ENCODE data around the gene USP10.
A peak's percentile ranks its signal among the peaks of the same experiment; 100 is the strongest.

Gene USP10

GRCh38 chr16:84817206-84817605 lies 117.4 kb downstream of the USP10 start:
- Histone ChIP-seq H3K14ac (ENCODE audit: low read length in 2 of 2) (no peak overlapping the region), H4K91ac (ENCODE audit: low read length) (no peak overlapping the region), H3K36me3 (ENCODE audit: control insufficient read depth in 1 of 2, insufficient read depth in 2 of 2, low read depth in 1 of 2, low read length in 2 of 2) (no peaks in the 10 kb centered on the region), H2BK15ac (ENCODE audit: low read depth, poor library complexity, severe bottlenecking) (no peak overlapping the region), H2BK5ac (ENCODE audit: low read depth, low read length, poor library complexity, severe bottlenecking) (no peak overlapping the region), H2AK5ac (ENCODE audit: low read length, severe bottlenecking) (no peak overlapping the region), H3K9me3 (ENCODE audit: control insufficient read depth, low read length) (peaks cover 4% of the 10 kb centered on the region), H3K27ac (ENCODE audit: low read length, poor library complexity, severe bottlenecking) (no peak overlapping the region), H2AFZ (ENCODE audit: low read depth, low read length) (no peak overlapping the region), H3K79me1 (replicated peaks; ENCODE audit: low read length, poor library complexity, severe bottlenecking) (no peaks in the 10 kb centered on the region), H2BK120ac (ENCODE audit: low read depth, low read length) (no peak overlapping the region), H3K23ac (ENCODE audit: low read length in 2 of 2) (no peak overlapping the region), H4K8ac (ENCODE audit: low read length) (no peak overlapping the region), H3K4ac (ENCODE audit: low read depth in 1 of 2, low read length in 2 of 2) (no peak overlapping the region), H3K27me3 (ENCODE audit: control insufficient read depth in 1 of 2, insufficient read depth in 1 of 2, low read length in 2 of 2) (peaks cover 9 to 11% of the 10 kb centered on the region in 2 experiments), H3K18ac (ENCODE audit: low read depth in 1 of 2, low read length in 2 of 2) (no peak overlapping the region), H3K9ac (ENCODE audit: low read length) (no peak overlapping the region), H3K4me3 (ENCODE audit: insufficient read depth in 1 of 2, low read depth in 1 of 2, low read length in 2 of 2) (no peak overlapping the region), H3K4me2 (ENCODE audit: low read length, poor library complexity, severe bottlenecking) (no peak overlapping the region), H3K4me1 (ENCODE audit: control insufficient read depth, insufficient read depth, low read depth, low read length) (peaks cover 15% of the 10 kb centered on the region), H2BK12ac (ENCODE audit: low read length in 2 of 2) (no peak overlapping the region)
- no peak for DNase-seq
- 88% methylated on average over 9 of the region's 10 CpGs for WGBS

GRCh38 chr16:84817613-84818012 lies 117.8 kb downstream of the USP10 start:
- H3K36me3 ChIP-seq (ENCODE audit: control insufficient read depth in 1 of 2, insufficient read depth in 2 of 2, low read depth in 1 of 2, low read length in 2 of 2) = no peaks in the 10 kb centered on the region
- H3K18ac ChIP-seq (ENCODE audit: low read depth in 1 of 2, low read length in 2 of 2) = no peak overlapping the region
- H2BK120ac ChIP-seq (ENCODE audit: low read depth, low read length) = no peak overlapping the region
- H3K27ac ChIP-seq (ENCODE audit: low read length, poor library complexity, severe bottlenecking) = no peak overlapping the region
- H3K23ac ChIP-seq (ENCODE audit: low read length in 2 of 2) = no peak overlapping the region
- H3K4me1 ChIP-seq (ENCODE audit: control insufficient read depth, insufficient read depth, low read depth, low read length) = peaks cover 13% of the 10 kb centered on the region
- H3K14ac ChIP-seq (ENCODE audit: low read length in 2 of 2) = no peak overlapping the region
- peak overlapping the region in 1 of 2 experiments; percentile 32 for H2BK12ac ChIP-seq (ENCODE audit: low read length in 2 of 2)
- H2AFZ ChIP-seq (ENCODE audit: low read depth, low read length) = no peak overlapping the region
- DNase-seq = no peak
- no peak overlapping the region for H2BK15ac ChIP-seq (ENCODE audit: low read depth, poor library complexity, severe bottlenecking)
- peaks cover 4% of the 10 kb centered on the region for H3K9me3 ChIP-seq (ENCODE audit: control insufficient read depth, low read length)
- no peak overlapping the region for H3K4me3 ChIP-seq (ENCODE audit: insufficient read depth in 1 of 2, low read depth in 1 of 2, low read length in 2 of 2)
- no peak overlapping the region for H4K8ac ChIP-seq (ENCODE audit: low read length)
- no peak overlapping the region for H3K4ac ChIP-seq (ENCODE audit: low read depth in 1 of 2, low read length in 2 of 2)
- H3K4me2 ChIP-seq (ENCODE audit: low read length, poor library complexity, severe bottlenecking) = no peak overlapping the region
- H3K79me1 ChIP-seq (replicated peaks; ENCODE audit: low read length, poor library complexity, severe bottlenecking) = no peaks in the 10 kb centered on the region
- 65% methylated on average over 2 of the region's 2 CpGs for WGBS
- H2AK5ac ChIP-seq (ENCODE audit: low read length, severe bottlenecking) = no peak overlapping the region
- H3K9ac ChIP-seq (ENCODE audit: low read length) = no peak overlapping the region
- peaks cover 8 to 9% of the 10 kb centered on the region in 2 experiments for H3K27me3 ChIP-seq (ENCODE audit: control insufficient read depth in 1 of 2, insufficient read depth in 1 of 2, low read length in 2 of 2)
- no peak overlapping the region for H2BK5ac ChIP-seq (ENCODE audit: low read depth, low read length, poor library complexity, severe bottlenecking)
- H4K91ac ChIP-seq (ENCODE audit: low read length) = no peak overlapping the region

- Histone ChIP-seq H4K91ac (ENCODE audit: low read length) (no peak overlapping the region), H4K8ac (ENCODE audit: low read length) (no peak overlapping the region), H2BK120ac (ENCODE audit: low read depth, low read length) (no peak overlapping the region), H2AFZ (ENCODE audit: low read depth, low read length) (no peak overlapping the region), H3K23ac (ENCODE audit: low read length in 2 of 2) (no peak overlapping the region), H2AK5ac (ENCODE audit: low read length, severe bottlenecking) (no peak overlapping the region), H3K9me3 (ENCODE audit: control insufficient read depth, low read length) (peaks cover 4% of the 10 kb centered on the region), H3K14ac (ENCODE audit: low read length in 2 of 2) (no peak overlapping the region), H2BK12ac (ENCODE audit: low read length in 2 of 2) (peak overlapping the region in 1 of 2 experiments; percentile 32), H2BK15ac (ENCODE audit: low read depth, poor library complexity, severe bottlenecking) (no peak overlapping the region), H3K4me3 (ENCODE audit: insufficient read depth in 1 of 2, low read depth in 1 of 2, low read length in 2 of 2) (no peak overlapping the region), H3K9ac (ENCODE audit: low read length) (no peak overlapping the region), H3K4me2 (ENCODE audit: low read length, poor library complexity, severe bottlenecking) (no peak overlapping the region), H3K79me1 (replicated peaks; ENCODE audit: low read length, poor library complexity, severe bottlenecking) (no peaks in the 10 kb centered on the region), H3K18ac (ENCODE audit: low read depth in 1 of 2, low read length in 2 of 2) (no peak overlapping the region), H2BK5ac (ENCODE audit: low read depth, low read length, poor library complexity, severe bottlenecking) (no peak overlapping the region), H3K4ac (ENCODE audit: low read depth in 1 of 2, low read length in 2 of 2) (no peak overlapping the region), H3K27me3 (ENCODE audit: control insufficient read depth in 1 of 2, insufficient read depth in 1 of 2, low read length in 2 of 2) (peaks cover 3 to 9% of the 10 kb centered on the region in 2 experiments), H3K4me1 (ENCODE audit: control insufficient read depth, insufficient read depth, low read depth, low read length) (peaks cover 13% of the 10 kb centered on the region), H3K27ac (ENCODE audit: low read length, poor library complexity, severe bottlenecking) (no peak overlapping the region), H3K36me3 (ENCODE audit: control insufficient read depth in 1 of 2, insufficient read depth in 2 of 2, low read depth in 1 of 2, low read length in 2 of 2) (no peaks in the 10 kb centered on the region)
- WGBS = 92% methylated on average over 2 of the region's 2 CpGs
- DNase-seq = no peak
These were observed 118.3 kb downstream of the USP10 start for GRCh38 chr16:84818133-84818532.

- Histone ChIP-seq H2AFZ (ENCODE audit: low read depth, low read length) (no peak overlapping the region), H3K79me1 (replicated peaks; ENCODE audit: low read length, poor library complexity, severe bottlenecking) (no peaks in the 10 kb centered on the region), H3K9ac (ENCODE audit: low read length) (no peak overlapping the region), H3K23ac (ENCODE audit: low read length in 2 of 2) (no peak overlapping the region), H3K14ac (ENCODE audit: low read length in 2 of 2) (no peak overlapping the region), H2BK5ac (ENCODE audit: low read depth, low read length, poor library complexity, severe bottlenecking) (no peak overlapping the region), H3K4me2 (ENCODE audit: low read length, poor library complexity, severe bottlenecking) (peak overlapping the region; percentile 83), H2BK120ac (ENCODE audit: low read depth, low read length) (no peak overlapping the region), H3K4me3 (ENCODE audit: insufficient read depth in 1 of 2, low read depth in 1 of 2, low read length in 2 of 2) (peak overlapping the region; percentile 27 to 76), H3K4me1 (ENCODE audit: control insufficient read depth, insufficient read depth, low read depth, low read length) (peaks cover 13% of the 10 kb centered on the region), H3K9me3 (ENCODE audit: control insufficient read depth, low read length) (no peaks in the 10 kb centered on the region), H2BK15ac (ENCODE audit: low read depth, poor library complexity, severe bottlenecking) (no peak overlapping the region), H4K91ac (ENCODE audit: low read length) (no peak overlapping the region), H3K4ac (ENCODE audit: low read depth in 1 of 2, low read length in 2 of 2) (no peak overlapping the region), H4K8ac (ENCODE audit: low read length) (no peak overlapping the region), H3K27me3 (ENCODE audit: control insufficient read depth in 1 of 2, insufficient read depth in 1 of 2, low read length in 2 of 2) (peaks cover 3% of the 10 kb centered on the region in 2 experiments), H2AK5ac (ENCODE audit: low read length, severe bottlenecking) (no peak overlapping the region), H3K36me3 (ENCODE audit: control insufficient read depth in 1 of 2, insufficient read depth in 2 of 2, low read depth in 1 of 2, low read length in 2 of 2) (no peaks in the 10 kb centered on the region), H3K27ac (ENCODE audit: low read length, poor library complexity, severe bottlenecking) (no peak overlapping the region), H2BK12ac (ENCODE audit: low read length in 2 of 2) (peak overlapping the region in 1 of 2 experiments; percentile 51), H3K18ac (ENCODE audit: low read depth in 1 of 2, low read length in 2 of 2) (peak overlapping the region; percentile 5 to 33)
- WGBS = 64% methylated on average over 29 of the region's 29 CpGs
- DNase-seq = no peak
These were observed 119.3 kb downstream of the USP10 start for GRCh38 chr16:84818989-84819643.

Measured in mesenchymal stem cell (in vitro differentiated cells and primary cell).